Spleen (tissue), 11 donors: Measurements from ENCODE around the gene CTSH. TPM values are rescaled to one million over a fixed set of nuclear protein-coding genes. Genes with fewer than 3 reads are reported as not detected.

Source experiments
- DNase-seq: peaks from one replicate; pipeline ENCODE4 v3.0.0-alpha.2; 2020
- H3K27ac ChIP-seq, 8 donors: fragments of 200-600 bp; sonication (generic) in 7 of 8; 1 replicate in 4 of 8; 2 replicates in 4 of 8; pipeline versions ENCODE4 v1.5.0 to v1.8.0; 2016 to 2021; ENCODE audit warnings: inconsistent platforms in 4 of 8, mild to moderate bottlenecking in 4 of 8, moderate library complexity in 1 of 8
- H3K27me3 ChIP-seq, 7 donors: fragments of 200-600 bp; sonication (generic) in 6 of 7; replicated peaks in 1 of 7; 1 replicate in 4 of 7; 2 replicates in 3 of 7; pipeline versions ENCODE4 v1.5.0 to v1.8.0; 2016 to 2021; ENCODE audit warnings: inconsistent platforms in 3 of 7, mild to moderate bottlenecking in 1 of 7
- H3K36me3 ChIP-seq, 6 donors: fragments of 200-600 bp; sonication (generic) in 5 of 6; 1 replicate in 4 of 6; 2 replicates in 2 of 6; pipeline versions ENCODE4 v1.5.0 to v1.8.0; 2016 to 2021; ENCODE audit warnings: inconsistent platforms in 2 of 6
- H3K4me1 ChIP-seq, 6 donors: fragments of 200-600 bp; sonication (generic) in 5 of 6; 1 replicate in 3 of 6; 2 replicates in 3 of 6; pipeline versions ENCODE4 v1.5.0 to v1.8.0; 2016 to 2021; ENCODE audit warnings: inconsistent platforms in 3 of 6
- H3K4me3 ChIP-seq, 8 donors: fragments of 200-600 bp; sonication (generic) in 7 of 8; 1 replicate in 4 of 8; 2 replicates in 4 of 8; pipeline versions ENCODE4 v1.5.0 to v1.8.0; 2016 to 2021; ENCODE audit warnings: inconsistent platforms in 4 of 8, mild to moderate bottlenecking in 4 of 8, moderate library complexity in 2 of 8
- H3K9me3 ChIP-seq, 8 donors: fragments of 200-600 bp; sonication (generic) in 7 of 8; 1 replicate in 4 of 8; 2 replicates in 4 of 8; pipeline versions ENCODE4 v1.5.0 to v1.8.0; 2016 to 2021; ENCODE audit warnings: inconsistent platforms in 4 of 8
- POLR2A ChIP-seq, 3 donors: fragments of 450-650 bp; IDR thresholded peaks; one replicate each; pipeline ENCODE4 v1.5.1; 2017; ENCODE audit warnings: antibody characterized with exemption in 3 of 3, mild to moderate bottlenecking in 1 of 3
- POLR2AphosphoS5 ChIP-seq, 3 donors: sonication (generic); formaldehyde crosslinking; IDR thresholded peaks; one replicate each; pipeline ENCODE4 v1.5.1; 2017; ENCODE audit warnings: antibody characterized with exemption in 3 of 3
- WGBS, 5 donors: extraction: QIAGEN DNeasy Blood & Tissue Kit in 3 of 5; methylation state at CpG; one replicate each; pipeline versions ENCODE4 v1.1.5 to v1.1.7; 2013 to 2018; 5-methylcytosine and 5-hydroxymethylcytosine counted together
- intact Hi-C: fragments of 100-400 bp; cut with DNase I; formaldehyde crosslinking; loops from one replicate; pipeline ENCODE4 v1.15.0; 2023; ENCODE audit warnings: low total_unique reads
- polyA plus RNA-seq, 3 donors: library from polyadenylated mRNA; stranded (reverse); fragments of 200-250 nt; gene quantifications; one replicate each; pipeline ENCODE4 v1.2.1, GENCODE V29; 2013
- total RNA-seq, 7 donors: library from RNA; depleted of rRNA in 3 of 7; stranded (reverse); fragments of >200 nt in 3 of 7; fragmentation: NEBNext Ultra II Directional in 4 of 7; extraction: Animal tissue kit (Norgen Biotek cat#: 25700) in 4 of 7; gene quantifications; one replicate each; pipeline versions ENCODE4 v1.1.0 to v1.2.1, GENCODE V29; 2016 to 2021
- TF ChIP-seq, protein P1 (sequence below), 11 experiments: fragments of 200-600 bp in 7 of 11; fragments of 450-650 bp in 4 of 11; sonication (generic) in 4 of 11; IDR thresholded peaks in 8 of 11; conservative IDR thresholded peaks in 3 of 11; 1 replicate in 7 of 11; 2 replicates in 4 of 11; pipeline versions ENCODE4 v1.4.0 to v1.8.0; 2016 to 2021; ENCODE audit warnings: antibody characterized with exemption in 11 of 11, inconsistent platforms in 4 of 11, mild to moderate bottlenecking in 1 of 11
- donor health status: healthy with polysubstance abuse.
- donor health status: DM: no; HTN: no; CAD: no; lungs with moderate emphysema.
- donor health status: DM: no; HTN: no; CAD: no.
- donor health status: Bipolar disorder and iron deficiency.
- donor health status: healthy.
- donor health status: DM: no; HTN: no; CAD: no.
- donor health status: DM: yes; HTN: yes; CAD: no.

Gene CTSH
- total and polyA plus RNA-seq, 10 donors = 112 to 381 (median 256) TPM

GRCh38 chr15:78875107-78875914 lies 69.5 kb downstream of the CTSH start:
- peak overlapping the region in 6 of 8 donors; percentile 6 to 100 (median 100) for H3K27ac ChIP-seq
- H3K4me3 ChIP-seq = peak overlapping the region in 7 of 8 donors; percentile 67 to 88 (median 78)
- intact Hi-C loops = no loop called here
- no peak for TF ChIP-seq POLR2AphosphoS5 (IDR thresholded peaks at IDR 0.05)
- TF ChIP-seq POLR2A (IDR thresholded peaks at IDR 0.05) = no peak
- no peak for DNase-seq
- H3K4me1 ChIP-seq = peaks cover 41 to 78% (median 64%) of the 10 kb centered on the region in 6 donors
- H3K9me3 ChIP-seq = no peaks in the 10 kb centered on the region
- H3K36me3 ChIP-seq = peaks cover 0 to 19% (median 1%) of the 10 kb centered on the region in 6 donors
- 42 to 51% (median 47%) methylated on average over 22 of the region's 22 CpGs for WGBS, 5 donors
- no peaks in the 10 kb centered on the region for H3K27me3 ChIP-seq

GRCh38 chr15:78873793-78874765 lies 70.8 kb downstream of the CTSH start:
- 0 to 1% (median 0%) methylated on average over 38 of the region's 38 CpGs for WGBS, 5 donors
- Histone ChIP-seq H3K36me3 (peaks cover 0 to 7% (median 0%) of the 10 kb centered on the region in 6 donors), H3K27ac (peak overlapping the region; percentile 98 to 100 (median 100)), H3K27me3 (no peaks in the 10 kb centered on the region), H3K4me3 (peak overlapping the region; percentile 67 to 89 (median 80)), H3K9me3 (no peaks in the 10 kb centered on the region), H3K4me1 (peaks cover 35 to 66% (median 51%) of the 10 kb centered on the region in 6 donors)
- intact Hi-C loops = no loop called here
- no peak for TF ChIP-seq POLR2AphosphoS5 (IDR thresholded peaks at IDR 0.05)
- no peak for TF ChIP-seq POLR2A (IDR thresholded peaks at IDR 0.05)
- TF ChIP-seq, protein P1, sequence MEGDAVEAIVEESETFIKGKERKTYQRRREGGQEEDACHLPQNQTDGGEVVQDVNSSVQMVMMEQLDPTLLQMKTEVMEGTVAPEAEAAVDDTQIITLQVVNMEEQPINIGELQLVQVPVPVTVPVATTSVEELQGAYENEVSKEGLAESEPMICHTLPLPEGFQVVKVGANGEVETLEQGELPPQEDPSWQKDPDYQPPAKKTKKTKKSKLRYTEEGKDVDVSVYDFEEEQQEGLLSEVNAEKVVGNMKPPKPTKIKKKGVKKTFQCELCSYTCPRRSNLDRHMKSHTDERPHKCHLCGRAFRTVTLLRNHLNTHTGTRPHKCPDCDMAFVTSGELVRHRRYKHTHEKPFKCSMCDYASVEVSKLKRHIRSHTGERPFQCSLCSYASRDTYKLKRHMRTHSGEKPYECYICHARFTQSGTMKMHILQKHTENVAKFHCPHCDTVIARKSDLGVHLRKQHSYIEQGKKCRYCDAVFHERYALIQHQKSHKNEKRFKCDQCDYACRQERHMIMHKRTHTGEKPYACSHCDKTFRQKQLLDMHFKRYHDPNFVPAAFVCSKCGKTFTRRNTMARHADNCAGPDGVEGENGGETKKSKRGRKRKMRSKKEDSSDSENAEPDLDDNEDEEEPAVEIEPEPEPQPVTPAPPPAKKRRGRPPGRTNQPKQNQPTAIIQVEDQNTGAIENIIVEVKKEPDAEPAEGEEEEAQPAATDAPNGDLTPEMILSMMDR (IDR thresholded peaks at IDR 0.05 in 8 of 11, conservative IDR thresholded peaks at IDR 0.05 in 3 of 11) = no peak
- DNase-seq = peak; percentile 81

DNA sequence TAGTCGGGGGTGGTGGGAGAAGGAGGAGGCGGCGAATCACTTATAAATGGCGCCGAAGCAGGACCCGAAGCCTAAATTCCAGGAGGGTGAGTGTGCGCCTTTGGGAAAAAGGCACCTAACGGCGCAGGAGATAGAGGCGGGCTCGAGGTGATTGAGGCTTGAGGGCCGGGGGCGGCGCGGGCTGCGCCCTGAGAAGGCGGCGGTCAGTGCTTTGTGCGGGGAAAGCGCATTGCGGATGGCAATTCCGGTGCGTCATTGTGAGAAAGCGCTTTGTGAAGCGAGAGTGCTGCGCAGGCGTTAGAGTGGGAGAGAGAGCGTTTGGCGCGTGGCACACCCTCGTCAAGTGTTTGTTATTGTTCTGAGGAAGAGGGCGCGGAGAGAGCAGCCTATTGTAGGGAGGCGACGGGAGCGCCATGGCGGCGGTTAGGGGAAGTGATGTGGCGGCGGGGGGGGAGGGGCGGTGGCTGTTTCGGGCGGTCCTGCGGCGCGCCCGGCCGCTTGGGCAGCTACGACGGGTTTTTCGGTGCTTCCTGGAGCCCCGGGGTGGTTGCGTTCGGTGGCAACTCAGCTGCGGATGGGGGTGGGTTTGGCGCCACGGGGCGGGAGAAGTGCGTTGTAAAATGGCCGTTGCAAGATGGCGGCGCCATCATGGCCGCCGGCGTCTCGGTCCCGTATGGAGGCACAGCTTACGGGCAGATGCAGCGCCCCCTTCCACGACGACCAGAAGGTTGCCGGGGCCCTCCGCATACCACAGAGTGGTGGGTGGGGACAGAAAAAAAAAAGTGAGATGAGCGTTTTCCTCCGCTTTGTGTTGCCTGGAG lies 71.7 kb downstream of the CTSH start:
- peak overlapping the region; percentile 98 to 100 (median 100) for H3K27ac ChIP-seq
- H3K9me3 ChIP-seq = no peaks in the 10 kb centered on the region
- no peaks in the 10 kb centered on the region for H3K27me3 ChIP-seq
- H3K4me1 ChIP-seq = peaks cover 26 to 57% (median 42%) of the 10 kb centered on the region in 6 donors
- TF ChIP-seq, protein P1 (IDR thresholded peaks at IDR 0.05 in 8 of 11, conservative IDR thresholded peaks at IDR 0.05 in 3 of 11) = peak; percentile 1 to 74 (median 57)
- TF ChIP-seq POLR2AphosphoS5 (IDR thresholded peaks at IDR 0.05) (peak; percentile 63 to 90 (median 70)), POLR2A (IDR thresholded peaks at IDR 0.05) (peak in 2 of 3 donors; percentile 3 to 28)
- no peaks in the 10 kb centered on the region for H3K36me3 ChIP-seq
- intact Hi-C loops = no loop called here
- WGBS, 5 donors = 0 to 1% (median 1%) methylated on average over 55 to 75 of the region's 75 CpGs
- peak overlapping the region; percentile 67 to 89 (median 80) for H3K4me3 ChIP-seq
- peak; percentile 96 for DNase-seq
